Pancreas (tissue), 10 donors: ENCODE measurements around the gene ABLIM2. TPM values are rescaled to one million over a fixed set of nuclear protein-coding genes. Genes with fewer than 3 reads are reported as not detected.

Experiments
- ATAC-seq, 4 donors: fragments of 200-7000 bp; cut with Tn5 transposase; one replicate each; pipeline versions ENCODE4 v1.8.0 to v1.9.1; 2020; ENCODE audit warnings: mild to moderate bottlenecking in 4 of 4, moderate library complexity in 4 of 4
- DNase-seq, 6 donors: peaks; one replicate each; pipeline ENCODE4 v3.0.0-alpha.2; 2020
- FAIRE-seq: peaks from 2 replicates; lab custom pipeline; 2012; peaks lifted over from hg19 to GRCh38; lab: Jason Lieb, UNC
- H3K27ac ChIP-seq, 4 donors: fragments of 200-600 bp; sonication (generic); 1 replicate in 3 of 4; 2 replicates in 1 of 4; pipeline versions ENCODE4 v1.5.0 to v1.8.0; 2020
- H3K27me3 ChIP-seq, 4 donors: fragments of 200-600 bp; one replicate each; pipeline ENCODE4 v1.8.0; 2021
- H3K36me3 ChIP-seq, 3 donors: fragments of 200-600 bp; sonication (generic) in 1 of 3; one replicate each; pipeline versions ENCODE4 v1.5.0 to v1.8.0; 2020 to 2021
- H3K4me1 ChIP-seq, 3 donors: fragments of 200-600 bp; one replicate each; pipeline ENCODE4 v1.8.0; 2021
- H3K4me3 ChIP-seq, 4 donors: fragments of 200-600 bp; sonication (generic) in 2 of 4; one replicate each; pipeline versions ENCODE4 v1.5.0 to v1.8.0; 2020 to 2021
- H3K9me3 ChIP-seq, 4 donors: fragments of 200-600 bp; one replicate each; pipeline ENCODE4 v1.8.0; 2021
- WGBS, 2 donors: extraction: QIAGEN DNeasy Blood & Tissue Kit; methylation state at CpG; one replicate each; pipeline ENCODE4 v1.1.7; 2013; 5-methylcytosine and 5-hydroxymethylcytosine counted together
- intact Hi-C, 3 donors: fragments of 100-400 bp; cut with DNase I; formaldehyde crosslinking; loops; one replicate each; pipeline versions ENCODE4 v1.11.1 to v1.14.2; 2022
- polyA plus RNA-seq, 2 donors: library from polyadenylated mRNA; stranded (reverse); fragments of 200-250 nt; gene quantifications; one replicate each; pipeline ENCODE4 v1.2.3, GENCODE V29; 2013
- total RNA-seq, 6 donors: library from RNA; stranded (reverse); fragmentation: NEBNext Ultra II Directional in 4 of 6; extraction: Animal tissue kit (Norgen Biotek cat#: 25700) in 4 of 6; gene quantifications; one replicate each; pipeline versions ENCODE4 v1.2.1 to v1.2.4, GENCODE V29; 2021 to 2023
- TF ChIP-seq, protein P1 (sequence below), 4 donors: fragments of 200-600 bp; sonication (generic) in 3 of 4; IDR thresholded peaks; one replicate each; pipeline versions ENCODE4 v1.5.0 to v1.8.0; 2021; ENCODE audit warnings: antibody characterized with exemption in 4 of 4
- donor health status: healthy with polysubstance abuse.
- donor health status: DM: no; HTN: no; CAD: no; lungs with moderate emphysema.
- donor health status: DM: no; HTN: no; CAD: no.
- donor health status: control.
- donor health status: control.
- donor health status: Bipolar disorder and iron deficiency.
- donor health status: DM: yes; HTN: yes; CAD: no.
- donor health status: DM: no; HTN: no; CAD: no.
- donor health status: DM: no; HTN: no; CAD: no.
- donor health status: DM: yes; HTN: yes; CAD: no.

ABLIM2 gene
- total and polyA plus RNA-seq, 8 donors: 4.3 to 13.1 (median 6.6) TPM

DNA sequence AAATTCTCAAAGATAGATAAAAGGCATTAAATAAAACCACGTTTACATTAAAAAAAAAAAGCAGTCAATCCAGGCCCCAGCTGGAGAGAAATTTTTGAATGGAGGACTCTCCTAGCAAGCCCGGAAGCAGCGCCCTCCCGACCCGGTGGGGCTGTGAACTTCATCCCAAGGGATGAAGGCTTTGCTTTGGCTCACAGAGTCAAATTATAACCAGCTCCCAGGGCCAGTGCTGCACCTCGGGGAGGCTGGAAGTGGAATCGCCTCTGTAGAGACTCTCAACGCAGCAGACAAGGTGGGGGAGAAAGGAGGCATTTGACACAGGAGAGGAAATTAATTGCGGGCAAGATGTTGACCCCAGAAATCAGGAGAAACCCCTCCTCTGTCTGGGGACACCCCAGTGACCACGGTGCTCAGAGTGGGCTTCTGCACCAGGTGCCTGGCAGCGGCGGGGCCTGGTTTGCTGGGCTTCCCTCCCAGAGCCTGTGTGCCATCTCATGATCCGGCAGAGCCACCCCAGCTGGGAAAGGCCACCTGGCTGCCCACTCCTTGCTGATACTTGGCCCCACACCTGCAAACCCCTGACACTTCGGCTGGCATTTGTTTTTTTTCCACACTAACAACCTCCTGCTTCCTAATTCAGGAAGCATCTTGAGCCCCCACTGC, 71.7 kb downstream of the ABLIM2 start:
- no peak for ATAC-seq
- TF ChIP-seq, protein P1, sequence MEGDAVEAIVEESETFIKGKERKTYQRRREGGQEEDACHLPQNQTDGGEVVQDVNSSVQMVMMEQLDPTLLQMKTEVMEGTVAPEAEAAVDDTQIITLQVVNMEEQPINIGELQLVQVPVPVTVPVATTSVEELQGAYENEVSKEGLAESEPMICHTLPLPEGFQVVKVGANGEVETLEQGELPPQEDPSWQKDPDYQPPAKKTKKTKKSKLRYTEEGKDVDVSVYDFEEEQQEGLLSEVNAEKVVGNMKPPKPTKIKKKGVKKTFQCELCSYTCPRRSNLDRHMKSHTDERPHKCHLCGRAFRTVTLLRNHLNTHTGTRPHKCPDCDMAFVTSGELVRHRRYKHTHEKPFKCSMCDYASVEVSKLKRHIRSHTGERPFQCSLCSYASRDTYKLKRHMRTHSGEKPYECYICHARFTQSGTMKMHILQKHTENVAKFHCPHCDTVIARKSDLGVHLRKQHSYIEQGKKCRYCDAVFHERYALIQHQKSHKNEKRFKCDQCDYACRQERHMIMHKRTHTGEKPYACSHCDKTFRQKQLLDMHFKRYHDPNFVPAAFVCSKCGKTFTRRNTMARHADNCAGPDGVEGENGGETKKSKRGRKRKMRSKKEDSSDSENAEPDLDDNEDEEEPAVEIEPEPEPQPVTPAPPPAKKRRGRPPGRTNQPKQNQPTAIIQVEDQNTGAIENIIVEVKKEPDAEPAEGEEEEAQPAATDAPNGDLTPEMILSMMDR (IDR thresholded peaks at IDR 0.05): no peak
- intact Hi-C loops: no loop called here
- FAIRE-seq: no peak
- 82 to 83% methylated on average over 12 to 14 of the region's 14 CpGs for WGBS, 2 donors
- H3K27ac ChIP-seq: no peak overlapping the region
- no peaks in the 10 kb centered on the region for H3K9me3 ChIP-seq
- no peaks in the 10 kb centered on the region for H3K4me1 ChIP-seq
- no peaks in the 10 kb centered on the region for H3K27me3 ChIP-seq
- no peak for DNase-seq
- H3K36me3 ChIP-seq: no peaks in the 10 kb centered on the region
- H3K4me3 ChIP-seq: no peak overlapping the region

DNA sequence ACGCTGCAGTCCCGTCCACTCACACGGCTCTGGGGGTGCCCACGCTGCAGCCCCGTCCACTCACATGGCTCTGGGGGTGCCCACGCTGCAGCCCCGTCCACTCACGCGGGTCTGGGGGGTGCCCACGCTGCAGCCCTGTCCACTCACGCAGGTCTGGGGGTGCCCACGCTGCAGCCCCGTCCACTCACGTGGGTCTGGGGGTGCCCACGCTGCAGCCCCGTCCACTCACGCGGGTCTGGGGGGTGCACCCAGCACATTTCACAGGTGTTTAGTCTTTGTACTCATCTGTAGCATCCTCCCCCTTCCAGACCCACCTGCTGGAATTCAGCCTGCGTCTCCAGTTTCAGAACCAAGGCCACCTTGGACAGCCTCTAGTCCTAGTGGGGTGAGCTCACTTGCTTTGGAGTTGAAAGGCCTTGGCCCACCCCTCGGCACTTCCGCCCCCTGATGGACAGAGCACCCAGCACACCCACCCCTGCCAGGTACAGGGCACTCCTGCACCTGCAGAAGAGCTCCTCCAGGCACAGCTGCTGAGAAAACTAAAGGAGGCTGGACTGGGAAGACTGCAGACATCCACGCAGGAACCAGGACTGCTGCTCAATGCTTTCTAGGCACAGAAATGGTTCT, 73.0 kb downstream of the ABLIM2 start:
- Histone ChIP-seq H3K36me3 (no peaks in the 10 kb centered on the region), H3K27ac (no peak overlapping the region), H3K4me3 (no peak overlapping the region), H3K9me3 (no peaks in the 10 kb centered on the region), H3K4me1 (no peaks in the 10 kb centered on the region), H3K27me3 (no peaks in the 10 kb centered on the region)
- WGBS, 2 donors: 88 to 90% methylated on average over 22 of the region's 22 CpGs
- intact Hi-C loops: no loop called here
- ATAC-seq (no peak), FAIRE-seq (no peak), DNase-seq (no peak)
- TF ChIP-seq, protein P1 (IDR thresholded peaks at IDR 0.05): no peak

DNA sequence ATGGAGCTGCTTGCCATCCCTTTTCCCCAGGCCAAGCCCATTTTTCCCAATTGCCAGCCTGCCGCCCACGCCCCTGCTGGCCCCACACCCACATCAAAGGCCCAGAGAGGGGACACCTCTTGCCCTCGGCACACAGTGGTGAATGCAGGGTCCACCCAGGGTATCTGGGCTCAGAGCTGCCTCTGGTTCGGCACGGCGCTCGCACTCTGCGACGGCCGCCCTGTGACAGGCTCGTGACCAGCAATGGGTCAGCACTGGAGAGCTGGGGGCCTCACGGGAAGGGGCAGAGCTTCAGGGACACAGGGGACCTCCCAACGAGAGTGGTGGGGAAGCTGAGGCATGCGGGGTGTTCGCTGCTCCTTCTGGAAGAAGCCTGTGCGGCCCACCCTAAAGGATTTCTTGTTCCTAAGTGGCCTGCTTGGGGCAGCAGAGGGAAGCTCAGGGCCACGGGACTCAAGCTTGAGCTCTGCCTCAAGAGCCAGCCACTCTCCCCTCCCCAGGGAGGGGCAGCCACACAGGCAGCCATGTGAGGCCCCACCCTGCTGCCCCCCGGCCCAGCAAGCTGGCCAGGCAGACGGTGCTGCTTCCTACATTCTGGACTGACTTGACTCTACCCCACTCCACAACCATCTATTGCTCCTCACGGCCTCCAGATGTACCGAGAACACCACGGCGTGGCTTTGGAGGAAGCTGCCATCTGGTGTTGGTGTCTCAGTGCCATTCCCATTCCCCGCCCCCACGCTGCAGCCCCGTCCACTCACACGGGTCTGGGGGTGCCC, 73.7 kb downstream of the ABLIM2 start:
- no peak for FAIRE-seq
- intact Hi-C loops: no loop called here
- 92% methylated on average over 27 of the region's 27 CpGs for WGBS, 2 donors

DNA sequence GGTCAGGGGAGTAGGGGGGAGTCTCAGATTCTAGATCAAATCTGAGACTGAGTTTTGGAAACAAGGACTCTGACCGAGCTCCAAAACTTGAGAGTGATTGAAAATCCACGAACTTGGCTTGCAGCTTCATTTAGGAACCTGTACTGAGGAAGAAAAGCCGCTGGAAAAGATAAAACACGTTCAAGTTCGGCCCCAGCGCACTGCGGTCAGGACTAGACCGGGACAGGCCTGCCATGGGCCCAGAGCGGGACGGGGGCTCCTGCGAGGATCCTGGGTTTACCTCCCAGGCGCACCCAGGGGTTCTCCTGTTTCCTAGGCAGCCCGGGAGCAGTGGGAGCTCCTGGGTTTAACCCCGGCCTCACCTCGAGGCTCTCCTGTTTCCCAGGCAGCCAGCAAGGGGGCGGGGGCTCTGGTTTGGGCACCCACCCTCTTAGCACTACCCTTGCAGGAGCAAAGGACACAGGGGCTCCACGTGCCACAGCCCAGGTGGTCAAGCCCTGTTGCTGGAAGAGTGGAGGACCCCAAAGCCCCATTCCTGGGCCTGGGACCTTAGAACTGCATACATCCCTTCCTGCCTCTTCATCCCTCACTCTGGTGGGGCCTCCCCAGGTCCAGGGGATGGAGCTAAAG, 74.5 kb downstream of the ABLIM2 start:
- H3K9me3 ChIP-seq: no peaks in the 10 kb centered on the region
- intact Hi-C loops: no loop called here
- 86 to 87% methylated on average over 17 of the region's 17 CpGs for WGBS, 2 donors
- H3K4me3 ChIP-seq: no peak overlapping the region
- H3K36me3 ChIP-seq: no peaks in the 10 kb centered on the region
- no peaks in the 10 kb centered on the region for H3K27me3 ChIP-seq
- ATAC-seq: no peak
- no peaks in the 10 kb centered on the region for H3K4me1 ChIP-seq
- no peak overlapping the region for H3K27ac ChIP-seq
- FAIRE-seq: no peak
- TF ChIP-seq, protein P1 (IDR thresholded peaks at IDR 0.05): no peak
- no peak for DNase-seq

More for the DNA sequence above, 73.7 kb downstream of the ABLIM2 start:
- Histone ChIP-seq H3K4me3 (no peak overlapping the region), H3K27me3 (no peaks in the 10 kb centered on the region), H3K9me3 (no peaks in the 10 kb centered on the region), H3K36me3 (no peaks in the 10 kb centered on the region), H3K4me1 (no peaks in the 10 kb centered on the region), H3K27ac (no peak overlapping the region)
- TF ChIP-seq, protein P1 (IDR thresholded peaks at IDR 0.05): no peak
- no peak for DNase-seq
- ATAC-seq: no peak
